IPS-18c (cell line): ENCODE measurements around the gene OR1D5.
"Not testable (repeated sequence)": the region's sequence is repeated elsewhere in the genome, so short reads cannot be mapped to it uniquely, and the experiment has no call there.

Experiments
- H3K4me3 ChIP-seq: 2 replicates; pipeline ENCODE4 v1.7.0; 2013; ENCODE audit warnings: low read depth, mild to moderate bottlenecking, low read length, moderate library complexity; ENCODE audit not compliant: insufficient read depth
- H3K9me3 ChIP-seq: one replicate; pipeline ENCODE4 v1.6.1; 2013; ENCODE audit warnings: mild to moderate bottlenecking, low read length, moderate library complexity; ENCODE audit not compliant: control insufficient read depth, insufficient read depth

The OR1D5 gene, protein sequence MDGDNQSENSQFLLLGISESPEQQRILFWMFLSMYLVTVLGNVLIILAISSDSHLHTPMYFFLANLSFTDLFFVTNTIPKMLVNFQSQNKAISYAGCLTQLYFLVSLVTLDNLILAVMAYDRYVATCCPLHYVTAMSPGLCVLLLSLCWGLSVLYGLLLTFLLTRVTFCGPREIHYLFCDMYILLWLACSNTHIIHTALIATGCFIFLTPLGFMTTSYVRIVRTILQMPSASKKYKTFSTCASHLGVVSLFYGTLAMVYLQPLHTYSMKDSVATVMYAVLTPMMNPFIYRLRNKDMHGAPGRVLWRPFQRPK

DNA sequence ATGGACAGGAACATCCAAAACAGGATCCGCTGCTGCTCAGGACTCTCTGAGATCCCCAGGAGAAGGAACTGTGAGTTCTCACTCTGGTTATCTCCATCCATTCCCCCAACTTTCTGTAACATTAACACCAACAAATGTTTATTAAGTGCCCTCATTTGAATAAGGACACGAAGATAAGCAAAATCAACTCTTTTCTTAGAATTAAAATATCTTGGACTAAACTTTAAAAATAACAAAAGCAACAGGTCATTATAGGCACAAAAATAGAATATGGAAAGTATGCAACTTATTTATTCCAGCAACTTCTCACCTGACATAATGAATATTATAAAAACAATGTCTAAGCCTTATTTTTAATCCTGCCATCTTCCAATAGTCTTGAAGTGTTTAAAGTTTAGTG is at the start of gene OR1D5:
Gene OR1D5 (minus strand): TSS at position 101 of the 400 bp plus-strand sequence. CDS start 0 bp downstream, at position 101.
- not testable (repeated sequence) for H3K9me3 ChIP-seq, H3K4me3 ChIP-seq

DNA sequence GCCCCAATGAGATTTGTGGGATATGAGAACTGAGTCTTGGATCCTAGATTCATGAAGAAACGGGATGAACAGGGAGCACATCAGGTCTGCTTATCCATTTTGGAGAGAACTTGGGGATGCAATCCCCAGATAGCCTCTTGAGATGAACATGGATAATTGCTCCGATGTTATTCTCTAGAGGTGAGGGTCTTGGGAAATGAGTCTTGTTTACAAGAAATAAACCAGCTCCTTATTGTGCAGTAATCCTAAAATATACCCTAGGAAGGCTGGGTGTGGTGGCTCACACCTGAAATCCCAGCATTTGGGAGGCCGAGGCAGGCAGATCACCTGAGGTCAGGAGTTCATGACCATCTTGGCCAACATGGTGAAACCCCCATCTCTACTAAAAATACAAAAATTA is 40.9 kb upstream of the OR1D5 start, which contains the start of gene OR1D2:
Gene OR1D2 (minus strand): TSS at position 101 of the 400 bp plus-strand sequence. CDS start 11,426 bp downstream, outside the sequence.
- no peak within 1 kb of the TSS for H3K4me3 ChIP-seq
- peaks cover 6% of the 10 kb centered on the region for H3K9me3 ChIP-seq

DNA sequence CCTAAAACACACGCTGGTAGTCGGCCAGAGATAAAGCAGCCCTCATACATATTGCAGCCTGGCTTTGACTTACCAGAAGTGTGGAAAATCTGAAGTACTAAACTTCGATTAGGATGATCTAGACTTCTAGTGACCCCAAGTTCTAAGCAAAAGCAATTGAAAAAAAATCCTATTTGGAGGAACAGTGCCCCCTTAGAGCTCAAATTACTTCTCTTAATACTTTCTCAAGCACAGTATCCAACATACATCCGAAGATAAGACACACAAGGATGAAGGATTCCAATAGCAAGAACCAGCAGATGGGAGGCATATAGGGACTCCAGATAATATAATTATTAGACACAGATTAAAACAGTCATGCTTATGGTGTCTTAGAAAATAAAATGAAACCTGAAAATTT is 10.4 kb upstream of the OR1D5 start:
- H3K9me3 ChIP-seq, H3K4me3 ChIP-seq: not testable (repeated sequence)

DNA sequence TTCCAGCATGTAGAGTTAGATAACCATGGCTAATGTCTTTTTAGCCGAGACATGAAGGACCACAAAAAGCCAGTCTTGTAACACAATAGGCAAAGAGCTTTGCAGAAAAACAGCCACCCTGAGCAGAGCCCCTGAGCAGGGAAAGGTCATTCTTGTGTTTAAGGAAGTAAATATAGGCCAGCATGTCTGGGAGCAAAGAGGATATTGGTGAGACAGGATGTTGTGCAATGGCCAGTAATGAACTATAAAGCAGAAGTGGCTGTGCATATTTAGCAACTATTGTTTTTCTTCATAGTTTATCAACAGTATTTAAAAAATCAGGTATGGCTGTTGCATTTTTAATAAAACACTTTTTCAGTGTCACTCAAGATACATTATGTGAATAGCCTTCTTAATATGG is 1.8 kb upstream of the OR1D5 start:
- H3K4me3 ChIP-seq, H3K9me3 ChIP-seq: not testable (repeated sequence)

DNA sequence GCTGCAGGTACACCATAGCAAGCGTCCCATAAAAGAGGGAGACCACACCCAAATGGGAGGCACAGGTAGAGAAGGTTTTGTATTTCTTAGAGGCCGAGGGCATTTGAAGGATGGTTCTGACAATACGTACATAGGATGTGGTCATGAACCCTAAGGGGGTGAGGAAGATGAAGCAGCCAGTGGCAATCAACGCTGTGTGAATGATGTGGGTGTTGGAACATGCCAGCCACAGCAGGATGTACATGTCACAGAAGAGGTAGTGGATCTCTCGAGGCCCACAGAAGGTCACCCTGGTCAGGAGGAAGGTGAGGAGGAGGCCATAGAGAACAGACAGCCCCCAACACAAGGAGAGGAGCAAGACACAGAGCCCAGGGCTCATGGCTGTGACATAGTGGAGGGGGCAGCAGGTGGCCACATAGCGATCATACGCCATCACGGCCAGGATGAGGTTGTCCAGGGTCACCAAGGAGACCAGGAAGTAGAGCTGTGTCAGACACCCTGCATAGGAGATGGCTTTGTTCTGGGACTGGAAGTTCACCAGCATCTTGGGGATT is 506 bp downstream of the OR1D5 start:
- not testable (repeated sequence) for H3K9me3 ChIP-seq, H3K4me3 ChIP-seq

DNA sequence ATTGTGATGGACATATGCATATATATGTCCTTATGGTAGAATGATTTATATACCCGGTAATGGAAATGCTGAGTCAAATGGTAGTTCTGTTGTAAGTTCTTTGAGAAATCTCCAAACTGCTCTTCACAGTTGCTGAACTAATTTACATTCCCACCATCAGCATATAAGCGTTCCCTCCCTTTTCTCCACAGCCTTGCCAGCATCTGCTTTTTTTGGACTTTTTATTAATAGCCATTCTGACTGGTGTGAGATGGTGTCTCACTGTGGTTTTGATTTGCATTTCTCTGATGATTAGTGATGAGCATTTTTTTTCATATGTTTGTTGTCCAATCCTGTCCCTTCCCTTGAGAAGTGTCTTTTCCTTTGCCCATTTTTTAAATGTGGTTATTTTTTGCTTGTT is 8.5 kb downstream of the OR1D5 start:
- H3K4me3 ChIP-seq: not testable (repeated sequence)

DNA sequence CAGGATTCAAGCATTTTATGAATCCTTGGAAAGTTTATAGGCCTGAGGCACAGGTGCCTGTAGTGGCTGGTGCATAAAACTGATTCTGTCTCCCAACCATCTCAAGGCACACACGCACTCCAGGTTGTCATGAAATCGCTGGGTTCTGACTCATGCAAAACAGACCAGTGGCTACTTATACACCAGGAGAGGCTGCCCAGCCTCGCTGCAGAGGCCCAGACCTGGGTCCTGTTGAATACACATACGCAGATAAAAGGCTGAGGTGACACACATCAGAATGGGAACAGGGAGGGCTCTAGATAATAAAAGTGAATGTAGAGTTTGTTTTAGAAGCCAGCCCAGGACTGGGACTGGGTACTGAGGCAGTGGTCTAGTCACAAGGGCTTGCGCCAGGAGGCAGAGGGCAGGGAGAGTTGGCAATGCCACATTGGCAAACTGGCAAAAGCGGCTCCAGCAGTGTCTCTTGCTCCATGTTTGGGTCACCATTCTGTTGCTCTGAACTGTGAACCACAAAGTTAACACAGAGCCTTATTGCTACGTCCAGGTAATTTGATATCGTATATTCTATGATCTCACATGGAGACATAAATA is 13.6 kb downstream of the OR1D5 start:
- H3K4me3 ChIP-seq: peak overlapping the region; percentile 72; the same call in 1 of the 2 replicates
- no peaks in the 10 kb centered on the region for H3K9me3 ChIP-seq

More for the DNA sequence above, 8.5 kb downstream of the OR1D5 start:
- not testable (repeated sequence) for H3K9me3 ChIP-seq

DNA sequence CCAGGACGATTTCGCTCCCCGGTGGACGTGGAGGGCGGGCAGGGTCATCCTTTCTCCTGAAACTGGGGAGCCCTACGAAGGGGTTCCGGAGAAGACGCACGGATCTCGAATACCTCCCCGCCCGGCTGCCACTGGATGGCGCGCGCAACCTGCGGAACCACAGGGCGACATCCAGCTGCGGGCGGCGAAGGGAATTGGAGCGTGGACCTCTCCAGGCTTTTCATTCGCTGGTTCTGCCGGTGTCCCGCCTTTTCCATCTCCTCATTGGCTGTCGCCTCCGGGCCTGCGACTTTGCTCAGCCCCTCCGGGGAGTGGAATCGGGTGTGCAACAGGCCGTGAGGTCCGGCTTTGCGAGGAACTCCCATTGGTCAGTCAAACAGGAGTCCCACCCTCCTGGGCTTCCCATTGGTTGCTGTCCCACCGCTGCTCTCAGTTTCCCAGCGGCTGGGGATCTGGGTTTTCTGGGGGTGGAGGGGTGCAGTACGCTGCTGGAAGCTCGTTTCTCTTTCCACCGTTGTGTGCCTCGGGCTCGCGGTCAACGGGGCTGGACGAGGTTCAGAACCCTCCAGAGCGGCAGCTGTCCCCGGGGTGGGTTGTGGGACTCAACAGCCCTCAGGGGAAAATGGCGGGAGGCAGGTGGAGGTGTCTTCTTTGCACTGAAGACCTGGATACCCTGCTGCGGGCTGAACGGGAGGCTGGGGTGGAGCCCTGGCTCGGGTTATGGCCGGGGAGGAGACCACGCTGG is 14.5 kb downstream of the OR1D5 start:
- H3K9me3 ChIP-seq: peaks cover 4% of the 10 kb centered on the region
- H3K4me3 ChIP-seq: peak overlapping the region; percentile 72

DNA sequence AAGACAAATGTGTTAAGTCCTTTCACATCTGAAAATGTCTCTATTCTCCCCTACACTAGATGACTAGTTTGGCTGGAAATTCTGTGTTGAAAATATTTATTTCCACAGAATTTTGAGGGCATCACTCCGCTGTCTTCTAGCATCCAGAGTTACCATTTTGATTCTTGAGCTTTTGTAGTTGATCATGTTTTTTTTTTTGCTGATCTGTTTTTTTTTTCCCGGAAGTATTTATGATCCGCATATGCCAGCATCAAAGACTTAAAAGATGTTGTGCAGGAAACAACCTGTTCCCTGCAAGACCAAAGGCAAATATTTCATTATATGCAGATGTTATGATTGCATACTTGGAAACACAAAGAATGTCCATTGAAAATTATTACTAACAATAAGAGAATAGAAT is 16.7 kb downstream of the OR1D5 start:
- Histone ChIP-seq H3K9me3 (peaks cover 7% of the 10 kb centered on the region), H3K4me3 (no peak overlapping the region)

DNA sequence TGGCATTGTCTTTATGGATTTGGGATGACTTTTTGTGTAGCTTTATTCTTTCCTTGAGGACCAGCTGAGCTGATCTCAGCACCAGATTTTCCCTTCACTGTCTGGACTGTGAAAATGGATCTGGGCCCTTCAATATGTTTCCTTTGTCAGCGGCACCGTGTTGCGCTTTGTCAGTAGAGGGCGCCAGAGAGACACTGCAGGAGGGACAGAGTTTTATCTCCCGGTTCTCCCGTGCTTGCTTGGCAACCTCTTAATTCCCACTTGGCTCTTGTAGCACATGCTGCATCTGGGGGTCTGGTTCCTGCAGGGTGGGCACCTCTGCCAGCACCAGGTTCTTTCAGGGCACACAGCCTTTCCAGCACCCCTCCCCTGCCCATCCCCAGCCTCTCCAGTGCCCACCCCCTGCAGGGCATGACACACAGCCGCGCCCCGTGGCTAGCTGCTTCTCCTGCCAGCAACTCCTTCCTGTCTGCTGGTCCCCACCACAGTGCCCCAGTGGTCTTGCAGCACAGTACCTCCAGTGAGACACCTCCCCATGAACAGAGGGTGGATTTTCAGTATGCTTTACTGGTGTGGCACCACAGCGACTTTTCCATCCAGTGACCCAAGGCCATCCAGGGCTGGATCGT is 19.6 kb downstream of the OR1D5 start:
- peaks cover 7% of the 10 kb centered on the region for H3K9me3 ChIP-seq
- no peak overlapping the region for H3K4me3 ChIP-seq

DNA sequence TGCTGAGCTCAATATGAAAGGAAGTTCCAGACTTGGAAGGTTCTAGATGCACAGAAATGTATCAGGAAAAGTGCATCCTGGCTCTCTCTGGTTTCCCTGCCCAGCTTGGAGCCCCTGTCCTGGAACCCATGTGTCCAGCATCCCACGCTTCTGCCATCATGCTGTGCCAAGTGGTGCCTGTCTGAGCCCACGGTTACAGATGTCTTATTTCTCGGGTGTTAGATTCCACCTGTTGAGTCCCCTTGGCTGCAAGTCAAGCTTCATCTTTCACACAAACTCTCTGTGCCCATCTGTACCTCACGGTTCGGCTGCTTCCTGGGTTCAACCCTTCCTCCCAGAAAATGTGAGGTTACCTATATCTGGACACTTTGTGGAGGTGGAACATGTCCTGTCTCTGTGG is 22.5 kb downstream of the OR1D5 start:
- H3K9me3 ChIP-seq: peaks cover 7% of the 10 kb centered on the region
- H3K4me3 ChIP-seq: no peak overlapping the region

DNA sequence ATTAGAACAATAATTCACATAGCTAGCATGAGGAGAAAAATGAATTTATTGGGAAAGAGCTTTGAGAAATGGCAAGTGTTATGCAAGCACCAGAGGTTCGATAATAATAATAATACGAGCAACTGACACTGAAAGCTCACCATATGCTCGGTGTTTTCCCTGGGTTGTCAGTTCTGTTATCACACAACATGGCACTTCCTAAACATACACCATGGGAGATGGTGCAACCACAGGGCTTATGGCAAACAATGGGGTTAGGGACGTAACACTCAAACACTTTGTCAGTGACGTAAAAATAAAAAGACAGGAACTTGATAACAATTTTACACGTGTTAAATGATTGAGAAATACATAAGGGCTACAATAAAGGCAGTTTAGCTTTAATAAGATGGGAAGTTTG is 23.7 kb downstream of the OR1D5 start:
- Histone ChIP-seq H3K4me3 (no peak overlapping the region), H3K9me3 (peaks cover 7% of the 10 kb centered on the region)

DNA sequence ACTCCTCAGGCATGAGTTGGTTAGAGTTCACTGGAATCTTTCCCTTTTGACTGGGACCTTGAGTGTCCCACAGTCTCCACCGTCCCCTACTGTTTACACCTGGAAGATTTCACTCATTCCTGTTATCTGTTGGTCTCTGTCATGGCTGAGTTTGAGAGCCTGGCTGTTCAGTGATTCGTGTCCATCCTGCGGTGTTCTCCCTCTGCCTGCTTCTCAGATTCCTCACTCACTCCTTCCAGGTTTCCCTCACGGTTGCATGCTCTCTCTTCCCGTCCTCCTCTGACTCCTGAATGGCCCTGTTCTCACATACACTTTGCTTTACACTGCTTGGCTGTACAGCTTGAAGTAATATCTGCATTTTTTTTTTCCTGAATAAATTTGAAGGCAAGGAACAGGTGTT is 24.5 kb downstream of the OR1D5 start:
- peaks cover 3% of the 10 kb centered on the region for H3K9me3 ChIP-seq
- no peak overlapping the region for H3K4me3 ChIP-seq

DNA sequence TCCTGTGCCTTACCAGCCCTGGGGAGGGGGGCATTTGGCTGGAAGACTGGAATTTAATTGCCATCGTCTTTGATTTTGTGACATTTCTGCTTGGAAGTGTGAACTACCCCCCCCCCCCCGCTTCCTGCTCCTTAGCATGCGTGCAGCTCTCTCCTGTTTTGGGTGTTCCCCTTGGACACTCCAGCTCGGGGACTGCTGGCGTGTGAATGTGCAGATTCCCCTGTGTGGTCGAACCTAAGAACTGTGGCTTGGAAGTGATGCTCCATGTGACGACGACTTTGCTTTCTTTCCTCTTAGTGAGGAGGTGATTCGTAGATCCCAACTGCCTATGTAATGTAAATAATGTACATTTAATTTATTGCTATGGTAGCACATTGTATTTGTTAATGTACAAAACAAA is 26.1 kb downstream of the OR1D5 start:
- Histone ChIP-seq H3K9me3 (no peaks in the 10 kb centered on the region), H3K4me3 (no peak overlapping the region)

DNA sequence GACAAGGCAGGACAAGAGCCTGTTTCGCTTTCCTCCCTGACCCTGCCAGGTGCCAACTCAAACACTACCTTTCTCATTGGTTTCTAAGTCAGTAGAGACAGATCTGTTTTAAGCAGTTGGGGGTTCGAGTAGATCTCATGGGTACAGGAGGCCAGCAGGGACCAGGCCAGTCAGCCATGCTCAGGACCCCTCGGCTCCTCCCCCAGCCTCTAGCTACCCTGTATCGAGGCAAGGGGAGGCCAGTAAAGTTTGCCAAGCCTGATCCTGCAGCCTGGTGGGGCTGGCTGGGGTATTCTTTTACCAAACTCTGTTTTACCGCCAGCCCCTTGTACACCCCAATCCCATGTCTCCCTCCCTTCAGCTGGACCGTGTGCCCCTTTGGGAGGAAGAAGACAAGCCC is 26.6 kb downstream of the OR1D5 start:
- Histone ChIP-seq H3K4me3 (no peak overlapping the region), H3K9me3 (no peaks in the 10 kb centered on the region)

DNA sequence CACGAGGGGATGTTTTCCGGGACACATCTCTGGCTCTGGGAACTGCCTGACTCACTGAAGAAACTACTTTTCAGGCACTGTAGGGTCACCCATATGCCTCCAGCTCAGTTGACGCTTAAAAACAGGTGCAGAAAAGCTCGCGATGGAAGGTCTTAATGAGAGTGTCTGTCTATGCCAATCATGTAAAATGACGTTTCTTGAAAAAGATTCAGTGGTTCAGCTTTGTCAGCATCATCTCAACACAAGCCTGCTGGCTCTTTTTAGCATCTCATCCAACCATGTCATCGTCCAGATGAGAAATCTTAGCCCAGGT is 27.5 kb downstream of the OR1D5 start:
- H3K4me3 ChIP-seq: no peak overlapping the region
- no peaks in the 10 kb centered on the region for H3K9me3 ChIP-seq

DNA sequence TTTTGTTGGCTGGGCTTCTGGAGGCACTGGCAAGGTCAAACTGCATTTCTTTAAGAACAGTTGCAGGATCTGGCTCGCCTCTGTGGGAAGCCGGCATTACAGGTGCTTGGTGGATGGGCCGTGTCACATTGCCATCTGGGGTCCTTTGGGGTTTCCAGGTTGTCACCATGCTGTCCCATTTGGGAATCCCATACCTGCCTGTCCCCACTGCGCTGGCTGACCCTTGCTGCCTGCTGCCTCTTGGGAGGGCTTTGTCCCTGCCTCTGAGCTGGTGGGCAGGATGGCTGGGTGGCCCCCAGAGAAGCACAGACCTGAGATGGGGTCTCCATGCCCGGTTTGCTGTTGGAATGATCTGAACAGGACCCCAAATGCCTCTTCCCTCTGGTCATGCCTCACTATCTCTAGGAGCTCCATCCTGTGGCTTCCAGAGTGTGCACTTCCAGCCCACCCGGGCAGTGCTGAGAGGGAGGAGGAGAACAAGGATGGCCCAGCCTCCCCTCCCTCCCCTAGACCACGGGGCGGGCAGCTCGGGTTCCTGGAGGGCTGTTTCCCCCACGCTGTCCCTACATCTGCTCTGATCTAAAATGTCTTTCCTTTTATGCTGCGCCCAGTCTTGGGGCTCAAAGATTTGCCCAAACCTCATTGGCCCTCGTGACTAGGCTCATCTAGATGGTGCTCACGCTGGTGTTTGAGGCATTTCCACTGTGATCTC is 28.0 kb downstream of the OR1D5 start:
- H3K9me3 ChIP-seq: no peaks in the 10 kb centered on the region
- H3K4me3 ChIP-seq: no peak overlapping the region
